HG02798 (cell line): ENCODE data around the gene RPRD1A.
"Not testable (repeated sequence)": the region's sequence is repeated elsewhere in the genome, so short reads cannot be mapped to it uniquely, and the experiment has no call there.

ENCODE experiments used
- ATAC-seq: cut with Tn5 transposase; IDR thresholded peaks from one replicate; pipeline ENCODE4 v1.9.1; 2021; ENCODE audit warnings: mild to moderate bottlenecking; ENCODE audit not compliant: unreplicated experiment, poor library complexity

The RPRD1A gene

DNA sequence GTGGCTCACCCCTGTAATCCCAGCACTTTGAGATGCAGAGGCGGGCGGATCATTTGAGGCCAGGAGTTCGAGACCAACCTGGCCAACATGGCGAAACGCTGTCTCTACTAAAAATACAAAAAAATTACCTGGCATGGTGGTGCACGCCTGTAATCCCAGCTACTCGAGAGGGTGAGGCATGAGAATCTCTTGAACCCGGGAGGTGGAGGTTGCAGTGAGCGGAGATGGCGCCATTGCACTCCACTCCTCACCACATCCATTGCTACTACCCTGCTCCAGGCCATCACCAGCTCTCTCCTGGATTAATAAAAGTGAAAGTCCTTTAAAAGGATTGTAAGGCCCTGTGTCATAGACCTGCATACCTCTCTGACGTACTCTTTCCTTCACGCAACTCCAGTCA lies 93.7 kb downstream of the RPRD1A start:
- no peak for ATAC-seq

GRCh38 chr18:35972197-35973000 lies 95.0 kb downstream of the RPRD1A start, which contains the start of gene RMP24:
Gene RMP24 (plus strand): TSS chr18:35972679.
- ATAC-seq: peak; percentile 92

DNA sequence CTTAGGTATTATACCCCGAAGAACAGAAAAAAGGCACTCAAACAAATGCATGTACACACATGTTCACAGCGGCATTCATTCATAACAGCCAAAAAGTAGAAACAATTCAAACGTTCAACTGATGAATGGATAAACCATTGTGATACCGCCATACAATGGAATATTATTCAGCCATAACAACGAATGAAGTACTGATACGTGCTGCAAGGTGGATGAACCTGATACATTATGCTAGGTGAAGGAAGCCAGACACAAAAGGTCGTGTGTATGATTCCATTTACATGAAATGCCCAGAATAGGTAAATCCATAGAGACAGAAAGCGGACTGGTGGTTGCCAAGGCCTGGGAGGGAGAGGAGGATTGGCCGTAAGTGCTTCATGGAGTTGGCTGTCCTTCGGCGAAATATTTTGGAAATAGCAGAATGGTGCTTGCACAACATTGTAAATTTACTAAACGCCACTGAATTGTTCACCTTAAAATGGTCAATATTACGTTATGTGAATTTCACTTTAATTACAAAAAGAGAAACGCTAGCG lies 95.6 kb downstream of the RPRD1A start:
- ATAC-seq: peak; percentile 9

DNA sequence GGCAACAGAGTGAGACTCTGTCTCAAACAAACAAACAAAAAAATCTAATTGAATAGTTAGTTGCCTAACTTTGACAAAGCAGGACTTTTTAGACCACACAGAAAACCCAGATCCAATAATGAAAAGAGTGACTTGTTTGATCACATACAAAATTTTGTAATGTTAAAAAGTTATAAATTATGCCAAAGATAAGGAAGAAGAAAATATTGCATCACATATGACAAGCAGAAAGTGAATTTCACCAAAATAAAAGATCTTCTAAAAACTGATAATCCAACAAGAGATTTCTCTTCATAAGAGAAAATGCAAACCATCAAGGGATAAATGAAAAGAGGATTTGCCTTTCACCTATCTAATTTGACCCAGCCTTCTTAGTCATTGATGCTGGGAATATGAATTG lies 97.7 kb downstream of the RPRD1A start:
- no peak for ATAC-seq

- no peak for ATAC-seq
Observed at GRCh38 chr18:35968278-35968880, 99.0 kb downstream of the RPRD1A start.

GRCh38 chr18:35967866-35968265 lies 99.5 kb downstream of the RPRD1A start:
- ATAC-seq: not testable (repeated sequence)

GRCh38 chr18:35964319-35964718 lies 103.0 kb downstream of the RPRD1A start:
- ATAC-seq: no peak

DNA sequence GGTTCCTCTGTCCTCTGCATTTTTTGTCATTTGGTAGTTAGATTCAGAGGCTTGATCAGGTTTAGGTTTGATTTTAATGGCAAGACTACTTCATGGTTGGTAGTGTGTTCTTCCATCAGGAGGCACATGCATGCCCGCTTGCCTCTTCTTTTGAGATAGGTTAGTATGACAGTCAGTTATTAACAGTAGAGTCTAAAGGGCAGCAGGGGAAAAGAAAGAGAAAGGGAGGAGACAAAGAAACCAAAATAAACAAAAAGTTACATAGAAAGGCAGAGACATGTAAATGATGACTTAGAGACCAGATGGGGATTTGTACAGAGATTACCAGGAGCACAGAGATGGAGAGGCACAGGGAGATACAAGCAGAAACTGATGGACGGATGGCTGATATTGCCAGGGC lies 105.0 kb downstream of the RPRD1A start:
- ATAC-seq: no peak

- no peak for ATAC-seq
Observed at GRCh38 chr18:35956226-35956625, 111.1 kb downstream of the RPRD1A start.

DNA sequence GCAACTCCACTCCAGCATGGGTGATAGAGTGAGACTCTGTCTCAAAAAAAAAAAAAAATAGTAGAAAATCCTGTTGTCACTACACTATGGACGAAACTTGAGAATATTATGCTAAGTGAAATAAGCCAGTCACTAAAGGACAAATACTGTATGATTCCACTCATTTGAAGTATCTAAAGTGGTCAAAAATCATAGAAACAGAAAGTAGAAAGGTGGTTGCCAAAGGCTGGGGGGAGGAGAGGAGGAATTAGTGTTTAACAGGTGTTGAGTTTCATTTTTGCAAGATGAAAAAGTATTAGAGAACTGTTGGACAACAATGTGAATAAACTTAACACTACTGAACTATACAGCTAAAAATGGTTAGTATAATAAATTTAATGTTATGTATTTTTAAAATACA lies 113.7 kb downstream of the RPRD1A start:
- ATAC-seq: peak; percentile 68

DNA sequence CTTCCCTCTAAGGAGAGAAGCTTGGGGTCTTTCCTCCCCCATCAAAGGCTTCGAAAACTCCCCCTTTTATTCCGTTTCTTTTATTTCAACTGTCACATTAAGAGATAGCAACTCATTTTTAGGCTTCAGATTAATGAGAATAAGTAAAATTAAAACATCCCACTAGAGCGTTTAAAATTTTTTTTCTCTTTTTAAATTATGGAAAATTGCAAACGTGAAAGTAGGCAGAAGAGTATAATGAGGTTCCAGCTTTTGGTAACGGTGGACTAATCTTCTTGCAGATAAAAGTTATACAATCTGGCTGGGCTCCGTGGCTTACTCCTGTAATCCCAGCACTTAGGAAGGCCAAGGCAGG lies 116.8 kb downstream of the RPRD1A start:
- no peak for ATAC-seq

DNA sequence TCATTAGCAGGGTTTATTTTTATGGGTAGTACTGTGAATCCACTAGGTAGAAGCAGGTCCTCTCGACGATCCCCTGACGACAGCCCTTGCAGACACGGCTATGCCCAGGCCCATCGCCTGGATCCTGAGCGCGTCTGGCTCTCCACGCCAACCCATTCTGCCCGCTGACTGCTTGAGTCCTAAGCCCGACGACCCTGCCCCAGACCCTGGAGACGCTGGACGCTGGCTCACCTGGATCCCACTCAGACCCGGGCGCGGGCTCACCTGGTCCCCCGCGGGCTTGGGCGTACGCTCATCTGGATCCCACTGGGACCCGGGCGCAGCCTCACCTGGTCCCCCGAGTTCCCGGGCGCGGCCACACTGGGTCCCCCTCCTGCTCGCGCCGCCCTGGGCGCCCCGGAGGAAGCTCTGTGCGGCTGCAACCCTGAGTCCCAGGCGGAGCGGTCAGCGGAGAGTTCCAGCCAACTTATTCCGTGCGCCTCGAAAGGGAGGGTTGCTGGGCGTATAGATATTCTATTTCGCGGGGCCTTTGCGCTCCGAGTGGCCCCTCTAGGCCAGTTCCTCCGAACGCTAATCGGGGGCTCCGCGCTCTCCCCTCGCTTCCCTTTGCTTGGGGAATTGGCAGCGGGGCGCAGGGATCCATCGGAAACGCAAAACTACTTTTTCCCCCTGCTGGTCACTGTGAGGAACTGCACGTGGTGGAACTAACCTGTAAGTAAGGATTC lies 117.3 kb downstream of the RPRD1A start:
- ATAC-seq: peak; percentile 63

DNA sequence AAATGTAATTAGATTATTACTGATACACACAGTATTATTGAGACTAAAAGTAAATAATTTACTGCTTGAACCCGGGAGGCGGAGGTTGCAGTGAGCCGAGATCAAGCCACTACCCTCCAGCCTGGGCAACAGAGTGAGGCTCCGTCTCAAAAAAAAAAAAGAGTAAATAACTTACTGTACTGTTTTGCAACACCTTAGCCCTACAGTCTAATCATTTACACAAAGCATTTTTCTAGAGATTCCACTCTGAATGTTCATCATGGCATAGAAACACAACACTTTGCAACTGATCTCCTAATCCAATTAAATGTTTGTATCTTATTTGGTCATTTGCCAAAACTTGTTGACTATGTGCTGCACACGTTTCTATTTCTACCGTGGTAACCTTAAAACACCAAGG lies 118.3 kb downstream of the RPRD1A start:
- no peak for ATAC-seq

- ATAC-seq: no peak
Observed at GRCh38 chr18:35948080-35948479, 119.3 kb downstream of the RPRD1A start.

DNA sequence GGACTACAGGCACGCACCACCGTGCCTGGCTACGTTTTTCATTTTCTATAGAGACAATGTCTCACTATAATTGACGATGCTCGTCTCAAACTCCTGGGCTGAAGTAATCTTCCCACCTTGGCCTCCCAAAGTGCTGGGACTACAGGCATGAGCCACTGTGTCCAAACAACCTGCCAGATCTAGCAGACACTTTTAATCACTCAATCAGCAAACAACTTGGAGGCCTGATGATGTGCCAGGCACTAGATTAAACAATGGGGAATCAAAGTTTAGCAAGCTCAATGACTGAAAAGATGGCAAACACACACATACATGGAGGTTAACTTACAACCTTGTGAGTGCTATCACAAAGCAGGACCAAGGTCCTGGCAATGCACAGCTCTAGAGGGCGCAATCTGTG lies 124.7 kb downstream of the RPRD1A start:
- no peak for ATAC-seq

DNA sequence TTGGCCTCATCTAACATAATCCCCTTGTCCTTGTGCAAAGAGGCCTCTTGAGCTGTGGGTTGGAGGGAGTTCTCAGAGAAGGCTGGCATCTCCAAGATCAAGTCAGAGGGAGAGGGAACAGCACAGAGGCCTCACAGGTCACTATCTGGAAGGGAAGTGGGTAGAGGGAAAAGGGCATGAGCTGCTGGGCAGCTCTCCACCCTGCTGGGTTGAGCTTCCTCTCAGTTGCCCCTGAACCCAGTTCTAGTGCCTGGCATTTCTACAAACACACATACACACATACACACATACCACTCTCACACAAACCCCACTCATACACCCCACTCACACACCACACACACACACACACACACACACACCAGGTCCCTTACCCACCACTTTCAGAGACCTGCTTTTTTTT lies 125.2 kb downstream of the RPRD1A start:
- no peak for ATAC-seq

GRCh38 chr18:35941299-35941698 lies 126.1 kb downstream of the RPRD1A start:
- ATAC-seq: no peak
